Epithelial cell of esophagus (primary cell): Measurements from ENCODE around the gene DPAGT1.
"Not testable (repeated sequence)": the region's sequence is repeated elsewhere in the genome, so short reads cannot be mapped to it uniquely, and the experiment has no call there.

Experiments used
- DNase-seq: peaks from one replicate; pipeline ENCODE4 v3.0.0; 2010; ENCODE audit warnings: low read depth
- H3K4me3 ChIP-seq: 2 replicates; pipeline ENCODE4 v1.5.1; 2011; ENCODE audit warnings: mild to moderate bottlenecking, low read length, control low read depth
- TF ChIP-seq, protein P1 (sequence below): IDR thresholded peaks from 2 replicates; pipeline ENCODE4 v1.5.1; 2011; ENCODE audit warnings: low read depth, mild to moderate bottlenecking, low read length, control low read depth, inconsistent platforms; ENCODE audit not compliant: insufficient read depth; ENCODE audit errors: missing control alignments

The DPAGT1 gene

DNA sequence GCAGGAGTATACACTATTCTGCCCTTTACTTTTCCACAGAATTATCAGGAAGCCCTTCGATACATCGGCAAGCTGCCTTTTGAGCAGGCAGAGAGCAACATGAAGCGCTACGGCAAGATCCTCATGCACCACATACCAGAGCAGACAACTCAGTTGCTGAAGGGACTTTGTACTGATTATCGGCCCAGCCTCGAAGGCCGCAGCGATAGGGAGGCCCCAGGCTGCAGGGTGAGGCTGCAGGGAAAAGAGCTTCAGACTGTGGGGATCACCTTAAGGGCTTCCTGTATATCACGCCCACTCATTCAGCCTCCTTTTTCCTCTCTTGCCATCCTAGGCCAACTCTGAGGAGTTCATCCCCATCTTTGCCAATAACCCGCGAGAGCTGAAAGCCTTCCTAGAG is 23.8 kb downstream of the DPAGT1 start:
- TF ChIP-seq, protein P1, sequence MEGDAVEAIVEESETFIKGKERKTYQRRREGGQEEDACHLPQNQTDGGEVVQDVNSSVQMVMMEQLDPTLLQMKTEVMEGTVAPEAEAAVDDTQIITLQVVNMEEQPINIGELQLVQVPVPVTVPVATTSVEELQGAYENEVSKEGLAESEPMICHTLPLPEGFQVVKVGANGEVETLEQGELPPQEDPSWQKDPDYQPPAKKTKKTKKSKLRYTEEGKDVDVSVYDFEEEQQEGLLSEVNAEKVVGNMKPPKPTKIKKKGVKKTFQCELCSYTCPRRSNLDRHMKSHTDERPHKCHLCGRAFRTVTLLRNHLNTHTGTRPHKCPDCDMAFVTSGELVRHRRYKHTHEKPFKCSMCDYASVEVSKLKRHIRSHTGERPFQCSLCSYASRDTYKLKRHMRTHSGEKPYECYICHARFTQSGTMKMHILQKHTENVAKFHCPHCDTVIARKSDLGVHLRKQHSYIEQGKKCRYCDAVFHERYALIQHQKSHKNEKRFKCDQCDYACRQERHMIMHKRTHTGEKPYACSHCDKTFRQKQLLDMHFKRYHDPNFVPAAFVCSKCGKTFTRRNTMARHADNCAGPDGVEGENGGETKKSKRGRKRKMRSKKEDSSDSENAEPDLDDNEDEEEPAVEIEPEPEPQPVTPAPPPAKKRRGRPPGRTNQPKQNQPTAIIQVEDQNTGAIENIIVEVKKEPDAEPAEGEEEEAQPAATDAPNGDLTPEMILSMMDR: no peak
- no peak for DNase-seq
- H3K4me3 ChIP-seq: no peak overlapping the region

DNA sequence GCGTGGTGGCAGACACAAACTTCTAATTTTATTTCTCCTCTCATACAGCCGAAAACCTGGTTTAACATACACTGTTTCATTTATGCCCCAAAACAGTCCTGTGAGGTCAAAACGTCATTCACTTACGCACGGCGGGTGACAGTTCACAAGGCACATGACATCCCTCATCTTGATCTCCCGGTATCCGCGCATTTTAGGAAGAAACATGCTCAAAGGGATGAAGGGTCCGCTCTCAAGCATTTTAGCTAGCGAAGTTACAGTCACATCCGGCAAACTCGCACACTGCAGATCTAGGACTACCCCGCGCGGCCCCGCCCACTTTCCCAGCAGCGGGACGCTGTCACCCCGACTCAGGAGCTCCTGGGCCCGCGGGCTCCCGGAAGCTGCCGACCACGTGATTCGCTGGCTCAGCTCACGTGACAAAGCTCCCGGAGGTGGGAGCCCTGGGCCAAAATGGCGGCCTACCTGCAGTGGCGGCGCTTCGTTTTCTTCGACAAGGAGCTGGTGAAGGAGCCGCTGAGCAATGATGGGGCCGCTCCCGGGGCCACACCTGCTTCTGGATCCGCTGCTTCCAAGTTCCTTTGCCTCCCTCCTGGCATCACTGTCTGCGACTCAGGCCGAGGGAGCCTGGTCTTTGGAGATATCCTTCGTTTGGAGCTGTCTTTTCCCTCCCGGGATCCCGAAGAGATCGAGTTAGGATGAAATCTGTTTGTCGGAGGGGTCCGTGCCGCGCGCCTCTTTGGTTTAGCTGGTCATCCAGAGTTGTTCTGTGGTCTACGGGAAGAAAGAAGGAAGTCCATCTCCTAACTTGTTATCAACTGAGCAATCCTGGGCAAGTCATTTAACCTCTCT is 34.1 kb downstream of the DPAGT1 start, which contains the start of gene VPS11:
VPS11 (plus strand) TSS at position 448 of the 852 bp plus-strand sequence; CDS start at position 454, 6 bp downstream.
- H3K4me3 ChIP-seq: peak within 1 kb of the TSS; percentile 99
- TF ChIP-seq, protein P1: no peak
- DNase-seq: peak; percentile 98

DNA sequence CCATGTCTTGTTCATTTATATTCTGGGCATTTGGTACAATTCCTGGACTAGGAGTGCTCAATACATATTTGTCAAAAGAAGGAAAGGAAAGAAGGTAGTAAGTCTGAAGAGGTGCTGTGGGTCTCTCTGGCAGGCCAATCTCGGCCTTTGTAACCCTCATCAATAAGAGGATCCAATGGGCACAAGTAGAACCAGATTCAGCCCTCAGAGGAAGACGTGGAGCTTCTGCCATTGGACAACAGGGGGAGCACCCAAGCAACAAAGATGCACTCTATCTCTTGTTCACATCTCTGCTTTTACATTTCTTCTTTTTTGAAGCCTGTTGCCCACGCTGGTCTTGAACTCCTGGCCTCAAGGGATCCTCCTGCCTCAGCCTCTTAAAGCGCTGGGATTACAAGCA is 36.3 kb downstream of the DPAGT1 start:
- H3K4me3 ChIP-seq: no peak overlapping the region
- DNase-seq: peak; percentile 57
- TF ChIP-seq, protein P1: peak; percentile 67

DNA sequence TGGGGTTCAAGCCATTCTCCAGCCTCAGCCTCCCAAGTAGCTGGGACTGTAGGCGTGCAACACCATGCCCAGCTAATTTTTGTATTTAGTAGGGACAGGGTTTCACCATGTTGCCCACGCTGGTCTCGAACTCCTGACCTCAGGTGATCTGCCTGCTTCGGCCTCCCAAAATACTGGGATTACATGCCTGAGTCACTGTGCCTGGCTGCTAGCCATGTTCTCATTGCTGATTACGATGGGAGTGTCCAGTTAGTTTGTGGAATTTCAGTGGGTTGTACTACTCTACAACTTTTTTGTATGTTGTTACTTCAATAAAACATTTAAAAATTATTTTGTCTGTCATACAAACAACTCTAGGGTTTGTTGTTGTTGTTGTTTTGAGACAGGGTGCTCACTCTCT is 38.9 kb downstream of the DPAGT1 start:
- DNase-seq: peak; percentile 46
- H3K4me3 ChIP-seq: no peak overlapping the region
- TF ChIP-seq, protein P1: no peak

DNA sequence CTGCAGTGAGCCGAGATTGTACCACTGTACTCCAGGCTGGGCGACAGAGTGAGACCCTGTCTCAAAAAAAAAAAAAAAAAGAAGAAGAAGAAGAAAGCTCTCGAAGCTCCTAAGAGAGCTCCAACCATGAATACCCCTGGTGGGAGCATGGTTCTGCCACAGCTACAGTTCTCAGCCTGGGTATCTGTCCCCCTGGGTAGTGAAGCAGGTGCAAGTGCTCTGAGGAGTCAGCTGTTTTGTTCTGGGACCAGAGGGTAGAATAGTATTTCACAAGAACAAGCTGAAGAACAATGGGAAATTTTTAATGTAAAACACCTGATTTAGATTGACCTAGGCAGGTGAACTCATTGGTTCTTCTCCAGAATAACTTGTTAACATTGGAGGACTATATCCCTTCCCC is 40.4 kb downstream of the DPAGT1 start:
- no peak for DNase-seq
- H3K4me3 ChIP-seq: no peak overlapping the region
- TF ChIP-seq, protein P1: no peak

DNA sequence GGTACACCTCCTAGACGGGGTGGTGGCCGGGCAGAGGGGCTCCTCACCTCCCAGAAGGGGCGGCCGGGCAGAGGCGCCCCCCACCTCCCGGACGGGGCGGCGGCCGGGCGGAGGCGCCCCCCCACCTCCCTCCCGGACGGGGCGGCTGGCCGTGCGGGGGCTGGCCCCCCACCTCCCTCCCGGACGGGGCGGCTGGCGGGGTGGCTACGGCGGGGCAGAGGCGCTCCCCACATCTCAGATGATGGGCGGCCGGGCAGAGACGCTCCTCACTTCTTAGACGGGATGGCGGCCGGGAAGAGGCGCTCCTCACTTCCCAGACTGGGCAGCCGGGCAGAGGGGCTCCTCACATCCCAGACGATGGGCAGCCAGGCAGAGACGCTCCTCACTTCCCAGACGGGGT is 42.5 kb downstream of the DPAGT1 start:
- not testable (repeated sequence) for DNase-seq, H3K4me3 ChIP-seq

DNA sequence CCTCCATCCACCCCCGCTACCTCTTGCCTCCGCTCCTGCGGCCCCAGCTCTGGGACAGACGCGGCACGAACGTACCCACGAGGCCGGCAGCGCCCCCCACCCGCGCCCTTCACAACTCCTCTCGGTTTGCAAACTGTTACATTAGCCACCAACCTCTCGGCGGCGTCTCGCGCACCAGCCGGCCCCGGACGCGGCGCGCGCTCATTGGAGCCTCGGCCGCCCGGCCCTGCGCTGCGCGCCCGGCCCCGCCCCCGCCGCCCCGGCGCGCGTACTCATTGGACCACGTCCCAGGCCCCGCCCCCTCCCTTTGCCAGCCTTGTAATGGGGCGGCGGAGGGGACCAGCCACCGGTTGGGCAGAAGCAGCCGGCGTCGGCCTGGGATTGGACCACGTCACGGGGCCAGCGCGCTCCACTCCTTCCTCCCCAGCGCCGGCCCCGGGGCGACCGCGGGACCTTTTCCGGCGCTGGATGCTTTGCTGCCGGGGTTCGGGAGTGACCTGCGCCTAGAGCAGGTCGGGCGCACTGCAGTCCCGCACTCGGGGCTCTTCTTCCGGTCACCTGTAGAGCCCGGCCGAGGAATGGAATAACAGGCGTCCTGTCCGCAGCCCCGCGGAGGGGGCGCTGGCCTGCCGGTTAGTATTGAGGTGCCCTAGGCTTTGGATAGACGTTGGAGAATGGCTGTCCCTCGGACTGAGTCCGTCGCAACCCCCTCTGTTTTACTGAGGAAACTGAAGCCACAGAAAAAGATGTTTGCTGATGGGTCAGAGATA is 44.5 kb downstream of the DPAGT1 start, which contains the start of gene HYOU1:
HYOU1 (minus strand) TSS at position 206 of the 770 bp plus-strand sequence. CDS start 1,045 bp downstream, outside the sequence.
- peak within 1 kb of the TSS; percentile 72 for H3K4me3 ChIP-seq
- DNase-seq: peak; percentile 99
- TF ChIP-seq, protein P1: peak; percentile 31
